ENCODE data around the gene PACRG.

The PACRG gene

DNA sequence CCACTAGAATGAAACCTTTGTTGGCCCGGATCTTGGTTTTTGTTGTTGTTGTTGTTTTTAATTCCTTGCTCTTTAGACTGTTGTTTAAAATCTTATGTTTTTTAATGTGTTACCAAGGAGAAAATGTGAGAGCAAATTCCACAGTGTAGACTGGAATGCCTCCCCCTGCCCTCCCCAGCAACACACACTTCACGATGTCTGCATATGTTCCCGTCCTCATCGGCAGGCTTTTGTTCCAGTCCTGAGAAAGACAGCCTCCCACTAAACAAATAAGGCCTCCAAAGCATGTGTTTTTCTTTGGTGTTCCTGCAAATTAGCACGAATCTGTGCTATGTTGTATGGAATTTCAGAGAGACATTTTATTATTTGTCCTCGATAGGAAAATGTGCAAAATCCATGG is 423.4 kb downstream of the PACRG start:
- no peak for DNase-seq

DNA sequence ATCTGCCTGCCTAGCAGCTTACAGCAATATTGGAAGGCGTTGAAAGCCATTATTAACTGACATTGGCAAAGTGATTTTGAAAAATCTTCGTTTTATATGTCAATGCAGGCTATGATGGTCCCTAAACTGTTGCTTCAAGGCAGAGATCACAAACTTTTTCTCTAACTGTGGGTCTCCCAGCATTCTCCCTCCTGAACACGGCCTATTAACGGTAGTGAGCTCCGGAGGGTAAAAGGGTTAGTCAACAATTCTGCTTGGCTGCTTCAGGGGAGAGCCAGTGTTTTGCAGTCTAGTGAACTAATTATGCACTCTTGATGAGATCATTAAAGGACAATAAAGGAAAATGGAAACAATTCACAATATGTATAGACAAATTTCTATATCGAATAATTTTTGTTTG is 424.9 kb downstream of the PACRG start:
- DNase-seq, result no peak

DNA sequence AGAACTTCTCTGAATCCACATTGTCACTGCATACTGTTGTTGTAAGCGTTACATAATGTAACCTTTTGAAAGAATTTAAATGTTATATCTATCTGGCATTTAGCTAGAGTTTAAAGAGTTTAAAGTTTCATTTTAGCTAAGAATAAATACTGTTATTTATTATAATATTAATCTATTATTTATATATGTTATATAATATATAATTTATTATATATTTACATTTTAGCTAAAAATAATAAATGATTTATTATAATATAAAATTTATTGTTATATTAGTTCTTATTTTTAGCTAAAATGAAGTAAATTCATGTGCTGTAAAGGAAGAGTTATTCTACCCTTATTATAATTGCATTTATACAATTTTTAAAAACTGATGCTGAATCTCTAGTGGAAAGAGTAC is 431.3 kb downstream of the PACRG start:
- DNase-seq, result no peak

DNA sequence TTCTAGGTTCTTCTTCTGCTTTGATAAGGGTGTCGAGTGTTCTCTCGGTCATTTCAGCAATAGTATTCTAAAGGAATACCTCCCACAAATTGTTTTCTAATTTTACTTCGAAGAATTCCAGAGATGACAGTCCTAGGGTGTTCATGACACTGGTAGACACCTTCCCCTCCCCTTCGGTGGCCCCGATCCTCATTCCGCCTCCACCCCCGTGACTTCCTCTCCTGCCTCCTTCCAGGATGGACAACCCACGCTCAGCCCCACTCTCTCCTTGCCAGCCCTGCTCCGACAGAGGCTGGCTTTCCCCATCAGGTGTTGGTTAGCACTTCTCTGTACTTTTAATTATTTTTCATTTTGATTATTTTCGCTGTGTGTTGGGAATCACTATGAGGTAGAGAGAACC is 431.9 kb downstream of the PACRG start:
- no peak for DNase-seq

DNA sequence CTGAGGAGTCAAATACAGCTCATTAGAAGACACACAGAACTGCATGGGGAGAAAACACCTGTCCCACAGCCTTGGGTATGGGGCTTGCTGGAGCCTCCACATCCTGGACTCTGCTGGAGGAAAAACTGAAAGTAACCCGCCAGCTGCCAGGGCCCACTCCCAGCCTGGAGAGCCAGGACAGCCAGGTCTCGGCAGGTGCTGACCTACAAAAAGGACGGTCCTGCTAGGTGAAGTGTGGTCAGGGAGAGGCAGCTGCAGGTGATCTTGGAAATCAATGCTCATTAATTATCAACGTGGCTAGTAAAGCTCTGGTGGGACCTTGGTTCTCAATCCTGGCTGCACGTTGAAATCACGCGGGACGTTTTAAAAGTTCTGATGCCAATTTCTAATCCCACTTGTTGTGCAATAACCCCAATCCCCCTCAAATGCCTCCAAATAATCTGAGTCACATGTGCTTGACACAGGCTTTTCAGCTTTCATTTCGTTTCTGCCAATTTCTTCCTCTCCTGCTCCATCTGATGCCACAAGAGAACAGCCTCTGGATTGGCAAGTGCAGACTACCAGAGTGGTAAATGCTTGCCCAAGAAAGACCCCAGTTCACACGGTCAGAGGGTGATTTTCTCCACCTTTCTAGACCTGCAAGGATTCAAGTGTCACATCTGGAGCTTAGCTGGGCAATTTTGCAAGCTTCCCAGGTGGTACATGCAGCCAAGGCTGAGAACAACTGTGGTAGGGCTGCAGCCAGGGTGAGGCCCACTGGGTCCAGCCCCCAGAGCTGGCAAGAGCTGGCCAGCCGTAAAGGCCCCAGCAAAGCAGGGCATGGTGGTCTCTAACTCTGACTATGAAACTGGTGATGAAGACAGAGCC is 434.5 kb downstream of the PACRG start:
- DNase-seq, result no peak

DNA sequence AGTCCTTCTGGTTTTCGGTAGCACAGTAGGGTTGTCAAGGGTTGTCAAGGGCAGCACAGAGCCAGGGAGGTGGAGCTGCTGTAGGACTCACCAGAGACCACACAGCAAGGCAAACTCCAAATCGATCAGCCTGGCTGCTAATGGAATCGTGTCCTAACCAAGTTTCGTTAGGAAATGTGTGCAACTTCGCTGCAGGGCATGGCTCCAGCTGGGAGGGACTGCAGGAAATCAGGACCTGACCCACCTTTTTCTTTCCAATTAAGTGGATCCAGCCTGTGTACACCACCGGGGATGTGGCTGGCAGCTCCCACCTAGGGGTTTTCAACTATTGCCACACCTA is 435.1 kb downstream of the PACRG start:
- DNase-seq, result no peak

DNA sequence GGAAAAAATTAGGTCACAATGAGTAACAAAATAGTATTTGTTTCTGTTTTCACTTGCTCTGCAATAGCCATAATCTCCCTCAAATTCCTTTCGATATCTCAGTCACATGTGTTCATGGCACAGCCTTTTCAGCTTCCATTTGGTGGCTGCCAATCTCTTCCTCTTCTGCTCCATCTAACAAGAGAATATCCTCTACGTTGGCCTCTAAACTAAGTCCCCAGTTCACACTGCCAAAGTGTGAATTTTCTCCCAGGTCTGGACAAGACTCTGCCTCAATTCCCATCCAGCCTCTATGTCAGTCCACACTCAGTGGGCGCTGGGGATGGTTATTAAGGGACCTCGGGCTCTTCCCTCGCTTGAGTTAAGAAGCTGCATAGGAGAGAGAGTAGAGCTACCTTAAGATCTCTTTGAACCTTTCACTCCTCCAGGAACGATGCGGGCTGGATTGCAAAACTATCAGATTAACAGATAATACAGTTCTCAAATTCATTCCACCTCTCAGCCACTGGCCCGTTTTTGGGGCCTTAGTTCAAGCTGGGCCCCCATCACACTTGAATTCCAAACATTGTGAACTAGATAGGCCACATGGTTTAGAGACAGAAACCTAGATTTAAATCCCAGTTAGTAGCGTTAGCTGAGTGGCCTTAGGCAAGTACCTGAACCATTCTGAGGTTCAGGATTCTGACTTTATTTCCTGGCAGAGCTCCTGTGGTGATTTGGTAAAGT is 436.6 kb downstream of the PACRG start:
- DNase-seq, result no peak

DNA sequence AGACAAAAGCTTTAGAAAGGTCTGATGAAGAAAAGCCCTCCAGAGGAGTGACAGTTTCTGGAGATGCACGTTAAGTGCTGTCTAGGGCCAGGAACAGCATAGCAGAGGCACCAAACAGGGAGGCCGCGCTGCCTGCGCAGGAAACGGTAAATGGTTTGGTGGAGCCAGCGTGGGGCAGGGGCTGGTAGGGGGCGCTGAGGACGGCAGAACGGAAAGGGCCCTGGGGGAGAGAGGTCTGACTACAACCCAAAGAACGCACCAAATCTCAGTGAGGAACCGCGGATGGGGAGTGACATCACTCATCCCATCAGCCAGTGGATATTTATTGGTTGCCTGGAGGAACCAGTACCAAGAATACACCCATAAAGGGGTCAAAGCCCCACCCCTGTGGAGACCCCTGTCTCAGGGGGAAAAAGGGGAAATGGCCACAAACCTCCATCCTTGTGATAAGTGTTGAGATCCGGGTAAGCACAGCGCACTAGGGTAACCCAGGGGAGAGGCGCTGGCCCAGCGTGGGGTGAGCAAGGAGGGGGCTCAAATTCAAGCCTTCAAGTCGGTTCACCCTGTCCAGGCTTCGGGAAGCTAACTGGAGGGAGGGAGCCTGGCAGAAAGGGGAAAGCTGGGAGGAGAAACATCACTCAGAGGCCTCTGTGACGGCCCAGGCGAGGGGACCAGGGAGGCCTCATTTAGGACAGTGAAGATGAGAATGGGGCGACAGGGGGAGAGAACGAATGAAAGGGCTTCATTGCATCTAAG is 437.6 kb downstream of the PACRG start:
- DNase-seq, result no peak

DNA sequence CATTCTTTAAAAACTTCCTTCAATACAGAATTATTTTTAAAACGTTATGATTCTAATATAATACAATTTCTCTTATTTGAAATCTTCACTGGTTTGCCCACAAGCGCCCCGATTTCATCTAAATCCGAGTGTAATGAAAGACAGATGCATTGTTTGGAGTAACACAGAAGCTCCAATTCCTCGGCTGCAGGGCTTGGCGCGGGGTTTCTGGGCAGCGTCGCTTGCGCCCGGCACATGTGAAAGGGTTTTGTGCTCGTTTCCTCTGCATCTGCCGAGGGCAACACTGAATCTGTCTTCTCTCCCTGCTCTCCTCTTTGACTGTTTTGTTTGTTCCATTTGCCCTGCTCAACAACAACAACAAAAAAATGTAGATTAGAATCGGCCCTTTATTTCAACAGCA is 438.1 kb downstream of the PACRG start:
- no peak for DNase-seq

DNA sequence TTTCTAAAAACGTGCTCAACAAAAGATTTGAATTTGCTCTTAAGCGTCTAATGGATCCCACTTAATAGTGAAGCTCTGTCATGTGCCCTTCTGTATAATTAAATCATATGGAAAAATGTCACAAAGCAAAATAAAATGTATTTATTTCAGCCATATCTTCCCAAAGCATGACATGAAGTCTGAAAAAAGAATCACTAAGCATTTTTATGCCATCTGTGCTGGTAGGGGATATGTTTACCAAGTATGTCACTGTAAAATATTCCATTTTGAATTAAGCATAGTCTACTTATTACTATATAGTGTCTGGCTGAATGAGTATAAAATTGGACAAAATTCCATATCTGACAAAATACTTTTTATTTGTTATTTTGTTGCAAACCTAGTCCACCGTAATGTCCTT is 438.7 kb downstream of the PACRG start:
- no peak for DNase-seq

DNA sequence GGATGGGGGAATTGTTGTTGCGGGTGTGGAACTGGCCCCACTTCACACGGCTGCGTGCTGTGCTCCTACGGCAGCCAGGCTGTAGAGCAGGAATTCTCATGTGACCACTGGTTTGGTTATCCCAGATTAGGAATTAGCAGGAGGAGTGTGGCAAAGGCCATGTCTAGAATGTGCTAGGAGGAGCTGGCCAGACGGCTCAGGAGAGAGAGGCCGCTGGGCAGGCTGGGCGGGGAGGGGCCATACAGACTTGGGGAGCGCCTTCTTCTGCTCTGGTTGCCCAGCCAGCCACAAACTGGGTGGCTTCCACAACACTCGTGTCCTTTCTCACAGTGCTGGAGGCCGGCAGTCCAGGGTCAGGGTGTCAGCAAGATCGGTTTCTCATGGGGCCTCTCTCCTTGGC is 441.7 kb downstream of the PACRG start:
- DNase-seq, result no peak

DNA sequence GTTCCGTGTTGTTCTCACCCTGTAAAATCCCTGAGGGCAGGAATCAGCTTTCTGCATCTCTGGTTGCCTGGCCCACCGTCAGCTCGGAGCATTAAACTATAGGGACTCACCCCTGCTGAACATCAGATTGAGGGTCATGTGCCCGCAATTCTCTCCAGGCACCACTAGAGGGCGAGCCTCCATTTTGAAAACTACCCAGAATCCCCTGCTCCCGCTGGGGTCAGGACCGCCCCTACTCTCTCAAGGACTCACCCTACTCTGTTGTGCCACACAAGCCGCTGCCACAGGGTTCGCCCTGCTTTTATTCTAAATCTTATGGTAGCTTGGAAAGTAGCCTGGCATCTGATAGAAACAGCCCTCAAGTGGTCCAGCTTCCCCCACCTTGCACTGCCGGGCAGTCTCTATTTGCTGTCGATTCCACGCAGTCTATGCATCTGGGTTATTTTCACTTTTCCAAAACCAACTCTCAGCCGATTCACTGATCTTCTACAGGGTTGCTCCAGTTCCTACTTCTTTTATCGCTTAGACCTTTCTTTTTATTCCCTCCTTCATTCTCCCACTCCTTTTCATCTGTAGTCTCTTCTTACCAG is 442.6 kb downstream of the PACRG start:
- peak; percentile 35 to 50 (median 44) for DNase-seq

DNA sequence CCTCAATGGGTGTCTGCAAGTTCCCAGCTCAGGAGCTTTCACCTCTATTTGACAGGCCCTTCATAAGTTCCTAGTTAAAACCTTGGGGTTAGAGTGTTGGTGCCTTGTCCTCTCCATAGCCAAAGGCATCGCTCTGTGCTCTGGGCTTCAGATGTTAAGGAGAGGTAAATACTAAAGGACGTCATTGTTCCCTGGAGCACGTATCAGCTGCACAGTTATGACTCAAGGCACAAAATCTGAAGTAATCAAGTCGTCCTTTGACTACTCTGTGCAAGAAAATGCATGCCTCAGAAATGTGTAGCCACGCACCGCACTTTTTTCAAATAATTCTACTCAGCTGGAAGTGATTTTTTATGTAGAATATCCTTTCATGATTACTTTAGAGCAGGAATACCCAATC is 446.0 kb downstream of the PACRG start:
- DNase-seq, result no peak

DNA sequence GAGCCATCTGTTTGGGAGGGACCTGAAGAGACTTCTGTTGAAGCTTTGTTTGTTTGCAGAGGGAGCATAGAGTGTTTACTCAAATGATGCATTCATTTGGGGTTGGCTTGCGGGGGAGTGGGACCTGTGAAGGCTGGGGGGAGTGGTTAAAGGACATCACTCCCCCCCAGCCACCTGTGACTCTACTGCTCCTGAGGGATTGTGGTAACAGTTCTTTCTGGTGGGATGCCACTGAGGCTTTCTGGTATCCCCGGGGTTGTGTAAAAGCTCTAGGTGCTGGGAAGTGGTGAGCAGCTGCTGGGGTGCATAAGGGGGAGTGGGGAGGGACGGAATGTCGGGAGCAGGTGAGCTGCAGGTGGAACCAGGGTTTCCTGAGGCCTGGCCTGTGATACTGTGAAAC is 447.5 kb downstream of the PACRG start:
- no peak for DNase-seq

DNA sequence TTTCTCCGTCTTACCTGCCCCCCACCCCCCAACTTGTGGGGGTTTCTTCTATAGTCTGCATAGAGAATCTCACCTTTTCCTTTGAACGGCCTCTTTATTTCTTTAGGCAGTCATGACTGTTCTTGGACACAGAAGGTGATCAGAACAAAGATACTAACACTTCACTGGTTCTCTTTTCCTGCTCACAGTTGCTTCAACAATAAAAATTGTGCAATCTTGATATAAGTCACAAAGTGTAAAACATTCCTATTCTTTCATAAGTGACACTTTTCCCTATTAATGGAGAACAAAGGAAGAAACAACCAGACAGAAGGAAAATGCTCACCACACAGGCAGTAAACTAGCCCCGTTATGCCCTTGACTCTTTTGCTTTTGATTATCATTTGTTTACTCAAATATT is 448.3 kb downstream of the PACRG start:
- DNase-seq, result no peak

DNA sequence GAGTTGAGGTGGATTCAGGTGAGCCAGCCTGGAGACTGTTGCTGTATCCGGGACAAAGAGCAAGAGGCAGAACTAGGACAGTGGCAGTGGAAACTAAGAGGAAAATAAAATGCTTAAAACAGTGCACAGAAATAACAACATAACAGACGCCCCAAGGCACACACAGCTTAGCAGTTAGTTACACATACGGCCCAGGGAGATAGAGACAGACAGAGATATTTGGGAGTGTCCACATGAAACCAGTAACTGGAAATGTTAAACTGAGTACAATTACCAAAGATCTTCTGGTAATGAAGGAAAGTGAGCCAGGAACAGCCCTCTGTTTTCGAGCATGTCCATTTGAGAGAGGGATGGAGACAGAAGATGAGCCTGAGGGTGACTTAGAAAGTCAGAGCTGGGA is 449.2 kb downstream of the PACRG start:
- DNase-seq, result no peak

DNA sequence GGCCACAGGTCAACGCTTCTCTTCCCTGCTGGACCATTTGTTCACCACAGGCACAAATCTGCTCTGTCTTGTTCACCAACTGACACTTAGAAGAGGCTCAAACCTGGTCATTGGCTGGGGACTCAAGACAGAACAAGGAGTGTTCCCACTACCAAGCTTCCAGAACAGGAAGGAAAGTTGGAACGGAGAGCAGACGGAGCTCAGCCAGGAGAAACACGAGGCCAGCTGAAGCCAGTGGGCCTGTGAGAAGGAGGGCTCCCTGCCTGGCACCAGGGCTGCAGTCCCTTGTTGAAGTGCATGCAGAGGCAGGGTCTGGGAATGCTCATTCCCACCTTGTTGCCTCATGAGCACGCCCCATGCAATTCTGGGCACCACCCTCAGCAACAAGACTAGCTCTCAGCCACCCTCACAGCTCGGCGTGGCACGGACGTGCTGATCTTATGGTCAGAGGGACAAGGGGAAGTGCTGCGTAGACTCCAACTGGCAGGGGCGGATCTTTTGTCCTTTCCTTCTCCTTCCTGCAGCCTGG is 450.2 kb downstream of the PACRG start:
- peak in 1 of 3 donors; percentile 15 for DNase-seq

DNA sequence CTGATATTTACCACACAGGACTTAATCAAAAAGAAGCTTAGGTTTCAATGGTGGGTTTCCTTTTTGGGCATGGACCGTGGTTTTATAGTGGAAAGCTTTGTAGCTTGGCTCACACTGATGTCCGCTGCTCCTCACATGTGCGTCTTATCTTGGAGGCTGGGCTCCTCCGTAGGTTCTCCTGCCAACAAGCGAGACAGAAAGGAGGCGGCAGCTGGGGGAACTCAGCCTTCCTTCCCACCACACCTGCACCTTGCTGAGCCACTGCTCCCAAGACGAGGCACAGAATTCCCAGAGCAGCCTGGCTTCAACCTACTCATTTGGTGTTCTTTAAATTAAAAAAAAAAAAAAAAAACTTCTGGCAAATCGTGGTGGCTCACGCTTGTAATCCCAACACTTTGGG is 451.3 kb downstream of the PACRG start:
- DNase-seq, result no peak

DNA sequence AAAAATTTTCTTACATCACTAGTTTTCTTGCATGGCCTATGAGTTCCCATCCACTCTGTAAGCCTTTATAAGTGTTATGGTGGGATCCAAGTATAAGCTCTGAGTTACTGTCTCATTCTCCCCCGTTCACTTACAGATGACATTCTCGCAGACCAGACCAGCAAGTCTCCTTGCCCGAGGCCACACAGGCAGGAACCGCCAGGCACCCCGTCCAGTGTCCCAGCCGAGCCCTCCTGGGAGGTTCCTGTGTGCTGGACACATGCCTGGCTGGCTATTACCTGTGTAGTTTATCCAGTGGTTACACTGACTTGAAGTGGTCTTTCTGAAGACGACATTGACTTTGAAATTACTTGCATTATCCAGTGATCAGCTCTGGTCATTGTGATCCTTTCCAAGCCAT is 451.9 kb downstream of the PACRG start:
- no peak for DNase-seq

DNA sequence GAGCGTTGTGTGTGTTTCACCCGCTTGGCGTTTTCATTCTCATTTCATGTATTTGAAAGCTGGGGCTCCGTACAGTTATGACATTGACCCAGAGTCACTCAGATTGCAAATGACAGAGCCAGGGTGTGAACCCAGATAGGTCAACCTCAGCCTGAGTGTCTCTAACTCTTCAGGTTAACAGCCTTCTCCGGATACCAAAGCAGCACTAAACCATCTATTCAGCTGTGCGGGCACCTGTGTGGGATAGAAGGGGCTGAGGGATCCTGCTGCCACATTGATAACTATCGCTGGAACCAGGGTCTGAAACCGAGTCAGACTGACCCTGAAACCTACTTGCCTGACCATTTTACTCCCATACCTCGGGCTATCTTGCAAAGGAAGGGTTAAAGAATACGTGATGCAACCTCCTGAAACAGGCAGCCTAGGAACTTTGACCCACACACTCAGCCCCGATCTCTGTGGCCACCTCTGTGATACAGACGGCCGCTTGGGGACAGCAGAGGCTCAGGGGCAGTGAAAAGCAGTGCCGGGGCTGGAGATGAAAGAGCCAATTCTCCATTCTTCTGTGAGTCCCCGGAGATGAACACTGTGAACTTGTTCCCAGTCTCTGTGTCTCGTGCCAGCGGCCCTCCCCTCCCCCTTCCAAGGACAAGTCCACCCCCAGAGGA is 453.2 kb downstream of the PACRG start:
- DNase-seq, result peak; percentile 82 to 87 (median 87)

DNA sequence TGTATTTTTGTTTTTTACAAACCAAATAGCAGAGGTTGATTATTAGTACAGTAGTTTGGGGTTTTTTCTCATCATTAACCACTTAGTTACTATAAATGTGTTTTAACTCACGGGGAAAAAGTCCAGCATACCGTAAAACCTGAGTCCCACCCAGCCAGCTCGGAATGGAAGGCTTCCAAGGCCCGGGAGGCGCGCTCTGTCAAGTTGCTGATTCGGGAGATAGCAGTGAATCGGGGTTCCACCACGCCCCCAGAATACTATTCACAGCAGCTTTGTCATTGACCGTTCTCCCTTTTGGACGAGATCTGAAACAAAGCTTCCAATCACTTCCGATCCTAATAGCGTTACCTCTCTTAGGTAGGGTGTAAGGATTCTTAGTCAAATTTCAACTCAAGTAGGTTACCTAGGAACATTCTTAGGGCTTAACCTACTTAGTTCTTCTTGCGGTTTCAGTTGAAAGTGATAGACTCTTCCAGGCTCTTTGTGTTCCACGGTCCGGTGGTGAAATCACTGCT is 453.9 kb downstream of the PACRG start:
- no peak for DNase-seq

DNA sequence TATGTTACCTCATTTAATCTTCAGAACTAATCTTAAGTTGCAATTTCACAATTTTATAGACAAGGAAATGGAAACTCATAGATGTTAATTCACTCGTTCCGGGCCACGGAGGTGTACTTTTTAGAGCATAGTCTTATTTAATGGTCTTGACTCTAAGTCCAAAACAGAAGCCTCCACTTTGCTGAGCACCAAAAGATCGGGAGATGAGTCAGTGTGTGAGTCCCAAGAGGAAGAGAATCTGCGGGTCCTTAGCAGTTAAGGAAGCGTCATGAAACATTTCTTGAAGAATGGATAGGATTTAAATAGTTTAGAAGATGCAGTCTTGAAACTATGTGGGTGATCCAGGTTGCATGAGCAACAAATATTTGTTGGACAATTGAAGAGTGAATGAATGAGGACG is 454.9 kb downstream of the PACRG start:
- DNase-seq, result peak; percentile 58 to 77 (median 73)
